Measurements from ENCODE around the gene RPP38.

RPP38 gene

GRCh38 chr10:15113766-15114165 is 16.6 kb downstream of the RPP38 start:
- peak; percentile 51 for DNase-seq

- no peak for DNase-seq
These were observed 19.1 kb downstream of the RPP38 start for GRCh38 chr10:15116225-15116624.

DNA sequence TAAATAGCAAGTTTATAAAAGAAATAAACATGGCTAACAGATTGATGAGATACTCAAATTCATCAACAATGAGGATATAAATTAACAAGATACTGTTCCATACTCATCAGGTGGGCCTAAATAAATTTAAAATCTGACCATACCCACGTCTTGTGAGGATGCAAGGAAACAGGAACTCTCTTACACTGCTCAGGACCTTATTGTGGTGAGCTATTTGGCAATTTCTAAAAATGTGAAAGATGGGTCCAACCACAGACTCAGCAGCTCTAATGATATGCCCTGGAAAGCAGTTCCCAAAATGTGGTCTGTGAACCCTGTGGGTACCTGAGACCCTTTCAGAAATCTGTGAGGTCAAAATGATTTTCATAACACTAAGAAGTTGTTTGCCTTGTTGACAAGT is 21.5 kb downstream of the RPP38 start:
- no peak for DNase-seq

GRCh38 chr10:15120523-15120922 is 23.4 kb downstream of the RPP38 start:
- DNase-seq = peak; percentile 61

- peak; percentile 32 for DNase-seq
These were observed 24.6 kb downstream of the RPP38 start for GRCh38 chr10:15121707-15122106.

- DNase-seq = no peak
These were observed 25.4 kb downstream of the RPP38 start for GRCh38 chr10:15122477-15123030.

DNA sequence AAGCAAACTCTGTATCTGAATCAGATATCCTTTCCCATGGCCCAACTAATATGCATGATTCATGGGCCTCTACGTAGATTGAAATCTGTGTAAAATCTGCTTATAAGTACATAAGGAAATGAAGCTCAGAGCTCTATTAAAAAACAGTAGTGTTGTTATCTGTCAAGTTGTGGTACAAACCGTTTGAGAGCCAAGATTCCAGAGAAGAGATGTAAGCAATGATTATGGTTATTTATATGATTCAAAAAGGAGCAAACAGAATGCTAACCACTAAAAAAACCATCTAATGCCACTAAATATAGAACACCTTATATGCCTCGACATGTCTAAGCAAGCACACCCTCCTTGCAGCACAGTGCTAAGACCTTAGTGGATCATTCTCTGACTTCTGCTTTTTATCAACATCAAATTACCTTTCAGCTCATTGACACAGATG is 26.6 kb downstream of the RPP38 start:
- peak; percentile 48 for DNase-seq

DNA sequence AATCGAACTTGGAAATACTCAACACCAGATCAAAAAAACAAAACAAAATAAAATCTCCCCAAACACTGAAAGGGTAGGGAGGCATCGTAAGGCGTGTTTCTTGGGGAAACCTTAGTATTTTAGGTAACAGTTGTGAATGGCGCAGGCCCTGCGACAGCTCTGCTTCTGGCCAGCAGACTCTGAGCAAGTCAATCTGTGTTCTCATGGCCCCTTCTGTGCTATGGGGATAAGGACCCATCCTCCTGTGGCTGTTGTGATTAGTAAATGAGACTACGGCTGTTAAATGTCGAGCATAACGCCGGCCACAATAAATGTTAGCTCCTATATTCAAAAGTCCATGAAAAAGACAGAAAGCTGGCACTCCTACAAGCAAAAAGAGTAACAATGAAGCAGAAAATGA is 27.0 kb downstream of the RPP38 start:
- no peak for DNase-seq

DNA sequence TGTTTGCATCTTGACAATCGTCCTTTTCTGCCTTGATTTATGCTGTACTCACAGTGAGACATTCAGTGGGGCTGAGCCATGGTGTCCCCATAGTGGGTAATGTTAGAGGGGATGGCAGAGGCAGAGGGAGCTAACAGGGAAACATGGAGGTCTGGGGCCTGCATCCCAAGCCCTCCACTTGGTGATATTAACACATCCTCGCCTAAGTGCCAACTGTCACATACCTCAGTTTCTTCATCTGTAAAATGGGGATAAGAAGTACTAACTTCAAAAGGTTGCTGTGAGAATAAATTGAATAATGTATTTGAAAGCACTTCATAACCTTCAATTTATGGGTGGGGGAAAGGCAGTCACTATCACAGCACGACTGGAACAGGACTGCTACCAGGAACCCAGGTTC is 27.8 kb downstream of the RPP38 start:
- DNase-seq = no peak

DNA sequence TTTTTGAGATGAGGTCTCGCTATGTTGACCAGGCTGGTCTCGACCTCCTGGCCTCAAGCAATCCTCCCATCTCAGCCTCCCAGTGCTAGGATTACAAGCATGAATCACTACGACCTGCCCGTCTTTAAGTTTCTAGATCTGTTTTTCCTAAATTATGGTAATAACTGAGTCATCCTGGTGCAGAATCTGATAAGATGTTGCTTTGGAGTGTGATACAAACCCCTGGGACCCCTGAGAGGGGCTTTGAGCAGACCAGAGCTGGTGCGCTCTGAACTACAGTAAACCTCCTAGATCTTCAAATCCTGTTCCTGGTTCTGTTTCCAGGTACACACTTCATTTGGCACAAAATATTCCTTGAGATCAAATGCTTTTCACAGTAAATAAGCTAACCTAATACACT is 34.2 kb downstream of the RPP38 start:
- no peak for DNase-seq

GRCh38 chr10:15136129-15137035 is 39.2 kb downstream of the RPP38 start:
- no peak for DNase-seq

DNA sequence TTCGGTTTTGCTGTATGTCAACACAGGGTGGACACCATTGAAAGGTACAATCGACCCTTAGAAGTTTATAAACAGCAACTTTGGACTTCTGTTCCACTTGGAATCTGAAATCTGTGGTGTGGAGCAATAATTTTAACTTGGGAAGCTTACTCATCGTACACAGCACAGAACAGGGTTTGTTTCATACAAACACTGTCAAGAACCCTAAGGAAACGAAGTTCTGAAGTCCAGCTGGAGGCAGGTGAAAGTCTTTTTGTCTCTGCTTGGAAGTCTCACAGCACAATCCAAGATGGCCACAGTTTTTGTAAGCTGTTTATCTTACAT is 39.8 kb downstream of the RPP38 start:
- no peak for DNase-seq

GRCh38 chr10:15137636-15138035 is 40.5 kb downstream of the RPP38 start:
- DNase-seq = peak; percentile 10

- DNase-seq = no peak
These were observed 43.5 kb downstream of the RPP38 start for GRCh38 chr10:15140698-15141097.

GRCh38 chr10:15141136-15142054 is 44.2 kb downstream of the RPP38 start:
- DNase-seq = peak; percentile 17

- peak; percentile 64 for DNase-seq
These were observed 47.6 kb downstream of the RPP38 start for GRCh38 chr10:15144788-15145187.

DNA sequence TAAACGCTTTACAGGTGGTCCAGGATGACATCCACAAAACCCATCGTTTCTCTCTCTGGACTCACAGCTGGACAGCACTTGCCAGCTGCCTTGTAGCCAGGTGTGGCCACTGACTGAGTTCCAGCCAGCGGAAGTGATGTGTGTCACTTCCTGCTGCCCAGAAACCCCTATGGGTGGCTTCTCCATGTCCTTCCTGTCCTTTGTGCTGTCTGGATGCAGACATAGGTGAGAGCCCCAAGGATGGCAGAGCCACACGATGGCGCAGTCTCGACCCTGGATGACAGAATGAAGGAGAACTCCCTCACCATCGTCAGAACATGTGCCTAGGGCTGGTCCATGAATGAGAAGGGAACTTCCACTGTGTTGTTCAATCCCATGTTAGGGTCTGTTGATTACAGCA is 49.2 kb downstream of the RPP38 start:
- DNase-seq = no peak

GRCh38 chr10:15147594-15148392 is 50.6 kb downstream of the RPP38 start:
- no peak for DNase-seq

- DNase-seq = no peak
These were observed 52.1 kb downstream of the RPP38 start for GRCh38 chr10:15149042-15149771.

GRCh38 chr10:15150563-15150962 is 53.4 kb downstream of the RPP38 start:
- DNase-seq = no peak

- DNase-seq = no peak
These were observed 55.4 kb downstream of the RPP38 start for GRCh38 chr10:15152556-15152955.
